GM18868 (cell line): ENCODE measurements around the gene FAR1.
"Not testable (repeated sequence)": the region's sequence is repeated elsewhere in the genome, so short reads cannot be mapped to it uniquely, and the experiment has no call there.

ENCODE experiments used
- ATAC-seq: cut with Tn5 transposase; IDR thresholded peaks from one replicate; pipeline ENCODE4 v1.9.1; 2021; ENCODE audit warnings: mild to moderate bottlenecking, moderate library complexity; ENCODE audit not compliant: unreplicated experiment

The FAR1 gene

DNA sequence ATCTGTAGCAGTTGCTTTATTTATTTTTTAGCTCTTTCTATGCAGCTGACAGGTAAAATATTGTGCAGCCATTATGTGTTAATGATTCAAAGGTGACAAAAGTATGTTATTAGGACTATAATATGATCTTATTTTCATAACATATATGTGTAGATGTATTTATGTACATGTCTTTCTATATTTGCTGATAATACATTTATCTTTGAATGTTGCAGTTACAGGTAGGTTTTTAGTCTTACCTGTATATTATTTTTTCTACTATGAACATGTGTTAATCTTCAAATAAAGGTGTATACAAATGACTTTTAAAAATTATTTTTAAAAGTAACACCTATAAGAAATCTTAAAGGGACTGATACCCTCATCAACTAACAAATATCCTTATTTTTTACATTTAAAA is 33.6 kb downstream of the FAR1 start:
- no peak for ATAC-seq

DNA sequence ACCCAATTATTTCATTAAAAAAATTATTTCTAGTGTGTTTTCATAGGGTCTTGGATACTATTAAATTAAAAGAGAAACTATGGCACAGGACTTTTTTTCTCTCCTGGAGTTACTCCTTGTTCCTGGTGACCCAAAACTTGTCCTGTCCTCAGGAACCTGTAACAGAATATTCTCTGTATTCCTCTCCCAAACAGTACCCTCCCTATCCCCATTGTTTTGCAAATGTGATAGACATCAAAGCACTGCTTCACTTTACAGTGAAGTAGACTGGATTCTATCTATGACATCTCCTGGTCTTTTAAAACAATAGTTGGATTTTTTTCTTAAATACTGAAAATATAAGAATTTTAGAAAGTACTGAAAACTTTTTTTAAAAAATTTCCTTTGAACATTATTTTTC is 37.2 kb downstream of the FAR1 start:
- no peak for ATAC-seq

DNA sequence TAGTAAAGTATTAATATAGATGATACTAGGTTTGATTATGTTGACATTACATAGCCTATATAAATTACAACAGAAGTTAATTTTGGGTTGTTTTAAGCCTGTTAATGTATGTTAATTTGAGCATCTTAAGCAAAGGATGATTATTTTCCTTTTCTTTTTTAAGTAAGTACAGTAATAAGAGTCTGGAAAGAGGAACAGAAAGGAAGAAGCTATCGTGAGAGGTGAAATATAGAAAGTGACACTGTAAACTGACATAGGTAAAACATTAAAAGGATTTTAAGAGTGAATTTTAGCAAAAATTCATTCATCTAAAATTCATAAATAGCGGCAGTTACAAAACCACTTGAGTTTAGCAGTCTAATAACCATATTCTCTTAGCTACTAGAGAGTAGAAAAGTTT is 45.5 kb downstream of the FAR1 start:
- ATAC-seq: peak; percentile 68

DNA sequence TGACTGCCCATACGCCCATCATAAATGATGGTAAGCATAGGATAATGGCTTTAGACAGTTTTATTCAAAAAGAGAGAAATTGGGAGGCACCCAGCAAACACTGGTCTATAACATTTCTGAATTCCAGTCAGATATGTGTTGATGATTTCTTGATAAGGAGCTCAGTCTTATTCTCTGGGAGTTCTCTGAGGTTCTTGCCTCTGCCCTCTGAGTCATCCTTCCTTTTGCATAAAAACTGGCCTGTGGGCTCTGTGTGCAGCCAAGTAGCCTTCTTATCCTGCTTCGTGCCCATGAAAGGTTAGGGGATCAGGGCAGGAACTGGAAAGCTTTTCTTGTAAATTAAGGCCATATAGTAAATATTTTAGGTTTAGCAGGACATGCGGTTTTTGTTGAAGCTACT is 48.9 kb downstream of the FAR1 start:
- no peak for ATAC-seq

DNA sequence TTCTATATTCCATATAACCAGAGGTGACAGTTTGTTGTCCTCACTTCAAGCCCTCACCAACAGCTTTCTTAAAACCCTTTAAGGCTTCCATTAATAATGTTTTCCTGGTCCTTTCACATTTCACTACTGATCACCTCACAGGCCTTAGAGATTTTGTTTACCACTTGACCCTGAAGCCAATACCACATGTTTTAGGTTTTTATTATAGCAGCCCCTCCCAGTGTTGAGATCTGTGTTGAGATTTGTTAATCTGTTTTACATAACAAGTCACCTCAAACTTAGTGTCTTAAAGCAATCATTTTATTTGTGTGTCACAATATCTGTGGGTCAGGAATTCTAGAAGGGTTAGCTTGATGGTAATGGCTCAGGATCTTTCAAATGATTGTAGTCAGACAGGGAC is 49.9 kb downstream of the FAR1 start:
- ATAC-seq: no peak

DNA sequence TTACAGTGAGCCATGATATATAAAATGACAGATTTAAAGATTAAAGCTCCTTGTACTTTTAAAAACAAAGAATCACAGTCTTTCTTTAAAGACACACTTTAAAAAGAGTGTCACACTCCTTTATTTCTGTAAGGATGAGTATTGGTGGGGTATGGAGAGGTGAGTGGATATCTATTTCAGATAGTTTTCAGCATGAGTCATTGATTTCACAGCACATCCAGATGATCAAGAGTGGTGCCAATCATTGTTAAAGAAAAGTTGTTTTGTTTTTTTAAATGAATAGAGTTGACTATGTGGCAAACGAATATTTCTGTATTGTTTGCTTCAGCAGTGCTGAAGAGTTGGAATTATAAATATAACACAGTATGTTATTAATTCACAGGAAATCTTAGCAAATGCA is 52.5 kb downstream of the FAR1 start:
- ATAC-seq: no peak

DNA sequence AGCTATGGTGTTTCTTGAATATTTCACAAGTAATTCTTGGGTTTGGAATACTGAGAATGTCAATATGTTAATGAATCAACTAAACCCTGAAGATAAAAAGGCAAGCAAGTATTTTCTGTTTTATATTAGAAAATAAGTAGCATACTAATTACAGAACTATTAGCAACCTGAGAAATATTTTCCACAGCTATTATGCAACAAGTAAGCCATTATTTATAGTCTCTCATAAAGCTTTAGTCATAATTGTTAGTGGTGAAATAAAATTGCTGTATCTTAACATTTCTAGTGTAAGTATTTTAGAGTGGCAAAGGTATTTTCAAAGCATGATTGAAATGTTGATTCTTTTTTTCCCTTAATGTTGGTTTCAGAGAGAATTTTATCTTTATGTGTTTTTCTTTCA is 53.3 kb downstream of the FAR1 start:
- no peak for ATAC-seq

DNA sequence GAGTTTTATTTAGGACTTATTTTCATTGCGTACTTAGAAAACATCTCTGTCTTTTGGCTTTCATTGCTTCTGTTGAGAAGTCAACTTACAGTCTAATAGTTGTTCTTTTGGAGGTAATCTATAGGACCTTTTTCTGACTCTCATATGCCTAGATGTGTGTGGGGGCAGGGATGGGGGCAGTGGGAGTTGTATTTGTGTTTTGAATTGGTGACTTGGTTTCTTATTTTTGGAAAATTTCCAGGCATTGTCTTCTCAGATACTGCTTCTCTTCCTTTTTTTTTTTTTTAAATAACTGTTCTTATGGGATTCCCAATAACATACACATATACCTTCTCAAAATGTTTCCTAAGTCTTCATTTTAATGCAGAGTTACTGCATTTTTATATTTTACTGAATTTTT is 58.0 kb downstream of the FAR1 start:
- no peak for ATAC-seq

DNA sequence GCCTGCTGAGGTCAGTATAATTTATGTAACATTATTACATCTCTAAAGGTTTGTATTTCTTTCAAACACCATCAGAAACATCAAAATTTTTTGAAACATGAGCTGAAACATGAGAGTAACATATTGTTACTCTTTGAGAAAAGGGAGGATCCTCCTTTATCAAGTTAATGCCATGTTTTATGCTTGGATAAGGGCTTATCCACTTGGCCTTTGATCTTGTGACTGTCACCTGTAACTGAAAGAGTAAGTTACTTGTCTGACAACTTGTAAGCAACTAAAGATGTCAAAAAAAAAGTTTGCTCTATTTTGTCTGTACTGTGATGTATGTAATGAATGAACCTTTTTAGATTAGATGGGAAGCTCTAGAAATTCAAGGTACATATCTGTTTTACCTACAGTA is 59.6 kb downstream of the FAR1 start:
- no peak for ATAC-seq

DNA sequence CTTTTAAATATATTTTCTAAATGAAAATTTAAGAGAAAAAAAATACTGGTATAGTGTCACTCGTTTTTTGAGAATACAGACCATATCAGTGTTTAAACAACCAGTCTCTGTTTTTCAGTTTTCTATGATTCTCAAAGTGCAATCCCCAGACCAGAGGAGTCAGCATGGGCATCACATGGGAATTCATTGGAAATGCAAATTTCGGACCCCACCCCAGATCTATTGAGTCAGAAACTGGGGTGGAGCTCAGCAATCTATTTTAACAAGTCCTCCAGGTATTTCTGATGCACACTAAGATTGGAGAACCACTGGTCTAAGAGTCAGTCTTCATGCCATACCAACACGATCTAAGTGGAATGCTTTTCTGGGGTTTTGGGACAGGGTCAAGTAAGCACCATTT is 66.1 kb downstream of the FAR1 start:
- no peak for ATAC-seq

DNA sequence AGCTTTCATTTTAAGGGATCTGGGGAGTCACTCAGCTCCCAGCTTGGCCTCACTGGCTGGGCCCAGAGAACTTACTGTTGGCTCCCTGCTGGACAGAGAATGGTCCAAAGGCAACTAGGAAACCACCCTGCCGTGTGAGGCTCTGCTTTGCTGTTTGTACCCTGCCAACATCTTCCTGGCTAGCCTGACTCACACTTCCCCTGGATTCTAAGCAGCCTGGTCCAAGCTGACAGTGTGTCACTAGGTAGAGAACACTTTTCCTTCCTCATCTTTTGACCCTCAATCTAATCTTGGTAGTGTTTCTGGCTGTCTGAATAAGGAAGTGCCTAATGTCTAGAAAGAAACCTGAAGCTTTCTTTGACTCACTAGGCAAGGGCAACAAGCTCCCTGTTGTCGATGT is 76.7 kb downstream of the FAR1 start:
- no peak for ATAC-seq

DNA sequence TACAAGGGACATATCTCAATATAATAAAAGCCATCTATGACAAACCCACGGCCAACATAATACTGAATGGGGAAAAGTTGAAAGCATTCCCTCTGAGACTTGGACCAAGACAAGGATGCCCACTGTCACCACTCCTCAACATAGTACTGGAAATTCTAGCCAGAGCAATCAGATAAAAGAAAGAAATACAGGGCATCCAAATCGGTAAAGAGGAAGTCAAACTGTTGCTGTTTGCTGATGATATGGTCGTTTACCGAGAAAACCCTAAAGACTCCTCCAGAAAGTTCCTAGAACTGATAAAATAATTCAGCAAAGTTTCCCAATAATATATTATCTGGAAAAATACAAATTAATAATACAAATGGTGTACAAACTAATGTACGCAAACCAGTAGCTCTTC is 84.8 kb downstream of the FAR1 start:
- ATAC-seq: not testable (repeated sequence)

DNA sequence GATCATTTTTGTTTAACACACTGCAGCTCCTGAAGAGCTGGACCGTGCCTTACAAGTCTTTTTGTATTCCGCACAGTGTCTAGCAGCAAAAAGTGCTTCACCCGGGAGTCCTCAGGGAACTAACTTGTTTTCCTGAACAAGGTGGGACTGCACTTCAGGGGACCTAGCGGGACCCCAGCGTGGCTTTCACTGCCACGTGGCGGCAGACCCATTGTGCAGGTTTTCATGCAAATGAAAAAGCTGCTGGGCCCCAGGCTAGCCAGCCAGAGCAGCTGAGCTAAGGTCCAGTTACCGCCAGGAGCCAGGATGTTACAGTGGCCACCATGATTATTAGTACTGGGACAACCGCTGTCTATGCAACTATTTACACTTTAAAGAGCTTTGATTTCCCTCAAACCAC is 90.6 kb downstream of the FAR1 start:
- ATAC-seq: no peak

DNA sequence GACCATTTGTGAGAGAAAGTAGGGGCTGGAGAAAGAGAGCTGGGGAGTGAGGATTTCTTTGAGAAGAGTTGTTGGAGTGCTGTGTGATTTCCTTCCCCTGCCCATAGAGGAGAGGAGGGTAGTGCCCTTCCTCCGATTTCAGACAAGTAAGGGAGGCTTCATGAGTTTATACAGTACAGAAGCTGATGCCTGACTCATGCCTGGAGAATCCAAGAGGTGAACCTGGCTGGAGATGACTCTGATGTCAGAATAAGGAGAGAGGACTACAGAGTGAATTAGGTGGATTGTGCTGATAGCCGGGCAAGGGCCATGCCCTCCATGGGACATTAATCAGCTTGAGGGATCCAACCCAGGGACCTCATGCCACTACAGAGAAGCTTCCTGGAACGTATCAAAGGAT is 91.6 kb downstream of the FAR1 start:
- no peak for ATAC-seq

DNA sequence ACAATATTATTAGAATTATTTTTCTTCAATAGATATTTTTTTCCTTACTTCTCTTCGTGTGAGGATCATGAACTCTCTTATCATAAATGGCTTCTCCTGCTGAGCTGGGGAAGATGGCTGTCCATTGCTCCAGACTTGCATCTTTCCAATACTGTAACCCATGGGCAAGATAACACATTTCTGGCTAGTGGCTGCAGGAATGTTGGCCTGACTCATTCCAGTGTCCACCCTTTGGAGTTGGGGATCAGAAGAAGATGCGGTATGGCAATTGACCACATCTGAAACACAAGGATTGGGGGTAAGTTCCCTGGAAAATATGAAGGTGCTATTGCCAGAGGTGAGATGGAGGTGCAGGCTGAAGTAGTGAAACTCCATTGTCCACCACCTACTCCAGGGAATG is 92.8 kb downstream of the FAR1 start:
- no peak for ATAC-seq

DNA sequence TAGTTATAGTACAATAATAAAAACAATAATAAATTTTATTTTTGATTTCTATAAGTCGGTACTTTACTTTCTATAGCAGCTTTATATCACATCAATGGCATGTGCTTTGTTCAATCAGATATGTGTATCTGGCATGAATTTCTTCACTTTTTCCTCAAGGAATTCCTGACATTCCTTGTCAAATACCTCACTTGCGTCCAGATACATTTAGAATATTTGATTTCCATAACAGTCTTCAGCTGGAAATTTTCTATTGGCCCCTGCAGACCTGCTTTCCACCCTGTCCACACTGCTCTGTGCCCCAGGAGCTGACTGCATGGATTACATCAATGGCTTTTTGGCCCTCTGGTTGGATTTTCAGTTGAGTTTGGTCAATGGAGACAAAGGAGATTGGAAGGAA is 93.2 kb downstream of the FAR1 start:
- ATAC-seq: no peak

DNA sequence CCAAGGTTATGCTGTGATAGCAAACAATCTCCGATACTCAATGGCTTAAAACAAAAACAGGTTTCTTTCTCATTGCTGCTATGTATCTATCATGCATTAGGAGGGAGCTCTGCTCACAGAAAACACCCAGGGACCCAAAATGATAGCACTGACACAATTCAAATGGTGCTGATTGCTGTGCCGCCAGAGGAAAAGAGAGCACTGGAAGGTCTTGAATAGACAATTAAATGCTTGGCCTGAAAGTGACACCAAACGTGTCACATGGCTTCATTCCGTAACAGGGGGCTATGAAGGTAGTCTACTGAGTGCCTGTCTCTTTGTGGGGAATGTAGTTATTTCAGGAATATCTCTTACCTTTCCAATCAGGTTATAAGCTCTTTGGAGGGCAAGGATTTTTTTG is 94.2 kb downstream of the FAR1 start:
- no peak for ATAC-seq

DNA sequence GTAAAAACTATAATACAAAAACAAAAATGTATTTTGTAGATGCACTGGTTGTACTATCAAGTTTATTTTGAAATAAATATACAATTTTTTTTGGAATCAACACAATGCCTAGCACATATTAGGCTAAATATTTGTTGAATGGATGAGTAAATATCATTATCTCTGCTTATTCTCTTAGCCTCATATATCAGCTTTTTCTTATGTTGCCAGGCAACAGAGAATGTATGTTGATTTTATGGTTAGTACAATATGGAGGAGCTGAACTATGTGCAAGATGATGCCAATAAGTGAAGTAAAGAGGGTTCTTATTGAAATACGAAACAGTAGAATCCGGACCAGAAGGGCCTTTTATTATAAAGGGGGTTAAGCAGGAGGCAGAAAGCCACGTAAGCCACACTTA is 94.9 kb downstream of the FAR1 start:
- ATAC-seq: no peak

DNA sequence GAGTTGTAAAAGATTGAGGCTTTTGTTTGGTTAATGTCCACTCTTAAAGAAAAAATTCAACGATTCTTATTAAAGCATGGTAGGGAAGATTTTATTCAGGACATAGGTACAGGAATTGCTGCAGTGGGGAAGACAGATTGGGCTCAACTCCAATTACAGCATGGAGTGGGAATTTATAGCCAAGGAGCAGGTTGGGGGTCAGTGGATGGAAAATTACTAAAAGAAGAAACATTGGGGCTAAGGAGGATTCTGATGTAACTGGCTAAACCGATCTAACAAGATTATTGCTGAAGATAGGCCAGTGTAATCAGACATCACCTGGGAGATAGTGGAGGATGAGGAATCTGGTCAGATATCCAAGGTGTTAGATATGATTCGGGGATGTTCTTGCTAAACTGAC is 97.4 kb downstream of the FAR1 start:
- ATAC-seq: no peak

DNA sequence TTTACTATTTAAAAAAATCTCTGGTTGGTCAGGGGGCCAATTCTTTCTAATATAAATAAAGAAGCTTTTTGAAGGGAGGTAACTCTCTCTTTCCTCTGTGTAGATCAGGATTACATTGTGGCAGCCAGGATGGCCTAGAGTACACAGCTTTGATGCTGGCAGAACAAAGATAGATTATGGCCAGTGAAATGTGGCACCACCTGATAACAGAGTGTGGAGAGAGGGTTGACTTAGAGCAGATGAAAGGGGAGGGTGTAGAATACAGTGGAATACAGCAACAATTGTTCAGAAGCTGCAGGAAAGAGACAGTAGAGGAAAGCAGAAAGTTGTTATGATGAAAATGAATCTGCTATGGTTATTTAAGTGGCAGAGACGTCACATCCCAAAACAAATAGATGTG is 99.0 kb downstream of the FAR1 start:
- no peak for ATAC-seq

DNA sequence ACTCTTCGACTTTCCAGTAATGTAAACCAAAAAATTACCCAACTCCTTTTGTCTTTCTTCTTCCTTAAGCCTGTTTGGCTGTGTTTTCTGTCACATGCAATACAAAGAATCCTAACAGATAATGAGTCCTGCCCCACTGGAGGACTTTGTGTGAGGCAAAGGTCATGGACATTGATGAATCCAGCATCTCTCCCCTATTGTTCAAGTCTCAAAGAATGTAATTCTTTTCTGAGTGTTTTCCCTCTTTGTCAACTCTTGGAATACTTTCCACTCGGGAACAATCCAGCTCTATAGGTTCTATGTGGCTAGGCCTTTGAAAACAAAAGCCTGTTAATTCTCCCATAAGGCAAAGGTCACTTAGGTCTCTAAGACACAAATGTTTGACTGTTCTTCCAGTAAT is 100.7 kb downstream of the FAR1 start:
- no peak for ATAC-seq

DNA sequence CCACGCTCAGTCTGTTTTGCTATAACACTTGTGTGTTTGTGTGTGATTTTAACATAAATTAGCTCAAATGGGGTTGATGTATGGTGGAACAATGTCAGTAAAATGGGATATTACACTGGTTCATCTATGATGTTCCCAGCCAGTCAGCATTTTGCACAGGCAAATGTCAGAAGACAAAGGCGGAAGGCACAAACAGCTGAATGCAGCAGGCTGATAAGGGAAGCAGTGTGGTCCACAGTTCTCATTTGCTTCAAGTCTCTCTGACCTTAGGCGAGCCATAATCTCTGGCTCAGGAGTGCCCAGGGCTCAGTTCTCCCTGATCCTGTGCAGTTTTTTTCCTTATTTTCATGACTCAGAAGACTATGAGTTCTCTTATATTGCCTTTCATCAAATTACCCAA is 102.7 kb downstream of the FAR1 start:
- no peak for ATAC-seq

DNA sequence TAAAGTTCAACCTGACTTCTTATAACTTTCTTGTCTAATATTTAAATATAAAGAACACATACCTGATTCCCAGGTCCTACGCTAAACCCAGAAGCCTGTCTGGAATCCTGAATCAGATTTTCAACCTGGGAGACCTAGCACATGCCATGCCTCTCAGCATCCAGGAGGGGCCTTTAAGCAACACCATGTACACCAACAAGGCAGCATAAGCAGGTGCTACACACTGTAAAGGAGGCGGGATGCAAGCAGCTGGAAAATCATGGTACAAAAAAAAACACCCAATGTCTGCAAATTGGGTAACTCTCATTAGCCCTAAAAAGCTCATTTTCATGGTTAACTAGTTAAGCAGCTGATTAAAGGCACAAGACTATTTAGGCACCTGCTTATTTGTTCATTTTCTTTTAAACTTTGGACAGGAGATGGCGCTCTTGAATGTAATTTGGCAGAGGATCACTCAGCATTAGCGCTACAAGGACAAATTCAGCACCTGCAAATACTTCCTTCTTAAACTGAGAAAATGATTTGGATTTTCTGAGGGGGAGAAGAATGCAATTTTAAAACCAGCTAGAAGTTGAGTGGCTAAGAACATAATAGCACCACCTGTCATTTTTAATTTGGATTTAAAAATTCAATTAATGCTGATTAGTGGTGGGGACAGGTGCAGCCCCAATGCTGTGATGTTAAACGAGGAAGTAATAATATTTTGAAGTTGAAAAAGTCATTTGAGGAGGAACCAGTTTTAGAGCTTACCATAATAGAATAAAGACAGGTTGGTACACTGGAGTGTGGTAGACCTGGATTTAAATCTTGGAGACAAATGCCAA is 104.0 kb downstream of the FAR1 start:
- ATAC-seq: peak; percentile 73
